A673 (cell line): ENCODE measurements around the gene PHF21B. TPM values are rescaled to one million over a fixed set of nuclear protein-coding genes. Genes with fewer than 3 reads are reported as not detected.

ENCODE experiments used
- BruUV-seq: library from RNA; stranded (reverse); fragments of 400-500 nt; replicated peaks from 2 replicates; lab custom pipeline; 2021; lab: Mats Ljungman, UMichigan
- CTCF ChIA-PET: fragments of 300-600 bp; sonication (Branson Sonifier 250); formaldehyde crosslinking; loops from one replicate; lab custom pipeline; 2022; ENCODE audit warnings: antibody characterized with exemption; lab: Charles Lee
- POLR2A ChIA-PET: fragments of 300-600 bp; sonication (Branson Sonifier 250); formaldehyde crosslinking; loops from one replicate; lab custom pipeline; 2022; ENCODE audit warnings: antibody characterized with exemption; ENCODE audit not compliant: low non-redundant PET; lab: Charles Lee
- DNase-seq: peaks from one replicate; pipeline ENCODE4 v3.0.0-alpha.2; 2015; ENCODE audit warnings: low spot score
- H3K27ac ChIP-seq: fragments of 200-600 bp; sonication (generic); 2 replicates; pipeline ENCODE4 v1.5.1; 2016; ENCODE audit warnings: mixed run types, low read depth, mild to moderate bottlenecking, mixed read lengths, antibody characterized with exemption, low read length; ENCODE audit not compliant: poor library complexity, severe bottlenecking
- H3K27me3 ChIP-seq: fragments of 200-600 bp; sonication (generic); replicated peaks from 2 replicates; pipeline ENCODE4 v1.6.1; 2017; ENCODE audit warnings: mixed run types, low read depth, mild to moderate bottlenecking, mixed read lengths, antibody characterized with exemption, low read length; ENCODE audit not compliant: insufficient read depth, poor library complexity
- H3K36me3 ChIP-seq: fragments of 200-600 bp; sonication (generic); 2 replicates; pipeline ENCODE4 v1.6.1; 2016; ENCODE audit warnings: mixed run types, mild to moderate bottlenecking, mixed read lengths, antibody characterized with exemption, low read length; ENCODE audit not compliant: insufficient read depth, poor library complexity, severe bottlenecking
- H3K4me1 ChIP-seq: fragments of 200-600 bp; sonication (generic); 2 replicates; pipeline ENCODE4 v1.6.1; 2017; ENCODE audit warnings: mixed run types, mild to moderate bottlenecking, mixed read lengths, antibody characterized with exemption, low read length; ENCODE audit not compliant: insufficient read depth, poor library complexity, severe bottlenecking
- H3K4me3 ChIP-seq: fragments of 200-600 bp; sonication (generic); 2 replicates; pipeline ENCODE4 v1.5.1; 2016; ENCODE audit warnings: low read depth, mixed run types, mild to moderate bottlenecking, mixed read lengths, low read length; ENCODE audit not compliant: poor library complexity, severe bottlenecking
- H3K9me3 ChIP-seq: fragments of 200-600 bp; sonication (generic); 2 replicates; pipeline ENCODE4 v1.6.1; 2016; ENCODE audit warnings: mixed run types, low read depth, mild to moderate bottlenecking, mixed read lengths, antibody characterized with exemption, low read length; ENCODE audit not compliant: poor library complexity, severe bottlenecking
- CTCF ChIP-seq: fragments of 300-800, 200-600 bp; sonication (generic); conservative IDR thresholded peaks from 2 replicates; pipeline ENCODE4 v1.5.1; 2017; ENCODE audit warnings: low read depth, mild to moderate bottlenecking, antibody characterized with exemption, low read length, moderate library complexity, mixed read lengths
- EZH2 ChIP-seq: fragments of 200-600 bp; sonication (generic); IDR thresholded peaks from 2 replicates; pipeline ENCODE4 v1.6.1; 2017; ENCODE audit warnings: borderline replicate concordance, low read depth, mild to moderate bottlenecking, mixed read lengths, antibody characterized with exemption, low read length; ENCODE audit not compliant: poor library complexity, severe bottlenecking
- intact Hi-C: fragments of 100-400 bp; cut with micrococcal nuclease; formaldehyde crosslinking; loops from one replicate; pipeline ENCODE4 v1.10.0; 2022; ENCODE audit not compliant: unreplicated experiment
- total RNA-seq: library from RNA; stranded (reverse); gene quantifications from 2 replicates; pipeline ENCODE4 v1.2.3, GENCODE V29; 2021

The PHF21B gene
- total RNA-seq, 1 experiment from 2014 or later, result 13.2 TPM

- no peak for DNase-seq
- CTCF ChIA-PET, result no interaction called here
- Histone ChIP-seq H3K27me3 (no peaks in the 10 kb centered on the region), H3K36me3 (no peaks in the 10 kb centered on the region), H3K4me3 (no peak overlapping the region), H3K4me1 (peaks cover 17% of the 10 kb centered on the region), H3K9me3 (no peaks in the 10 kb centered on the region), H3K27ac (no peak overlapping the region)
- POLR2A ChIA-PET, result interaction anchor here (0.6 kb wide), 1 partner anchor 310 kb away, joined by 3 read pairs; no protein-coding TSS in a partner anchor
- no TSS peak for BruUV-seq
- intact Hi-C loops, result no loop called here
- no peak for TF ChIP-seq CTCF
- no peak for TF ChIP-seq EZH2
Measured at GRCh38 chr22:44943701-44944324, 66.0 kb downstream of the PHF21B start.

GRCh38 chr22:44942979-44943700, 66.7 kb downstream of the PHF21B start:
- ChIA-PET POLR2A (no interaction called here), CTCF (no interaction called here)
- H3K4me3 ChIP-seq, result no peak overlapping the region
- TF ChIP-seq CTCF, result no peak
- TF ChIP-seq EZH2, result no peak
- peaks cover 17% of the 10 kb centered on the region for H3K4me1 ChIP-seq
- H3K27ac ChIP-seq, result no peak overlapping the region
- H3K36me3 ChIP-seq, result no peaks in the 10 kb centered on the region
- intact Hi-C loops, result no loop called here
- H3K27me3 ChIP-seq, result no peaks in the 10 kb centered on the region
- DNase-seq, result no peak
- H3K9me3 ChIP-seq, result no peaks in the 10 kb centered on the region
- BruUV-seq, result no TSS peak

- TF ChIP-seq EZH2 (no peak), CTCF (no peak)
- no peak overlapping the region for H3K27ac ChIP-seq
- no peak for DNase-seq
- no peaks in the 10 kb centered on the region for H3K9me3 ChIP-seq
- no peak overlapping the region for H3K4me3 ChIP-seq
- no TSS peak for BruUV-seq
- H3K27me3 ChIP-seq, result no peaks in the 10 kb centered on the region
- H3K36me3 ChIP-seq, result no peaks in the 10 kb centered on the region
- ChIA-PET POLR2A (no interaction called here), CTCF (no interaction called here)
- peaks cover 17% of the 10 kb centered on the region for H3K4me1 ChIP-seq
- intact Hi-C loops, result no loop called here
Measured at GRCh38 chr22:44942056-44942455, 67.7 kb downstream of the PHF21B start.
